Measurements from ENCODE around the gene GLUL.

GRCh38 chr1:182431278-182431677 lies 39.7 kb upstream of the GLUL start:
- TF ChIP-seq CTCF (IDR thresholded peaks at IDR 0.05): no peak
- TF ChIP-seq POLR2A (IDR thresholded peaks at IDR 0.05): no peak
